Measurements from ENCODE around the gene UCHL5. TPM values are rescaled to one million over a fixed set of nuclear protein-coding genes. Genes with fewer than 3 reads are reported as not detected.

Gene UCHL5
- total RNA-seq, 1 donor from 2014 or later: 24.9 TPM

DNA sequence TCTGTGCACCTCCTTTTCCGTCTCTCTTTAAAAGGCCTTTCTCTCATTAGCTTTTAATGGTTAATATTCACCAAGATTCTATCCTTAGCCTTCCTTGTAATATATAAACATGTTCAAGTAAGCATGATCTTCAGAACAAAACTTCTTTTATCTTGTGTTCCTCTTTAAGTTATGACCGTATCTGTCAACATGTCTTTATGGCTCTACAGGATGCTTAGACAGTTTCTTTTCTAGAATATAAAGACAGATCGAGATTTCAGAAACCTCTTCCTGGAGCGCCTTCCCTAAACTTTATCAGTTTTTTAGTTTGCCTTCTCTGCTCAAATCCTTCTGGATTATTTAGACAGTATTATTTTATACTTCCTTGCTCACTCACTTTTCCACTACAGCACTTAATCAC, 7.4 kb upstream of the UCHL5 start:
- TF ChIP-seq, protein P1, sequence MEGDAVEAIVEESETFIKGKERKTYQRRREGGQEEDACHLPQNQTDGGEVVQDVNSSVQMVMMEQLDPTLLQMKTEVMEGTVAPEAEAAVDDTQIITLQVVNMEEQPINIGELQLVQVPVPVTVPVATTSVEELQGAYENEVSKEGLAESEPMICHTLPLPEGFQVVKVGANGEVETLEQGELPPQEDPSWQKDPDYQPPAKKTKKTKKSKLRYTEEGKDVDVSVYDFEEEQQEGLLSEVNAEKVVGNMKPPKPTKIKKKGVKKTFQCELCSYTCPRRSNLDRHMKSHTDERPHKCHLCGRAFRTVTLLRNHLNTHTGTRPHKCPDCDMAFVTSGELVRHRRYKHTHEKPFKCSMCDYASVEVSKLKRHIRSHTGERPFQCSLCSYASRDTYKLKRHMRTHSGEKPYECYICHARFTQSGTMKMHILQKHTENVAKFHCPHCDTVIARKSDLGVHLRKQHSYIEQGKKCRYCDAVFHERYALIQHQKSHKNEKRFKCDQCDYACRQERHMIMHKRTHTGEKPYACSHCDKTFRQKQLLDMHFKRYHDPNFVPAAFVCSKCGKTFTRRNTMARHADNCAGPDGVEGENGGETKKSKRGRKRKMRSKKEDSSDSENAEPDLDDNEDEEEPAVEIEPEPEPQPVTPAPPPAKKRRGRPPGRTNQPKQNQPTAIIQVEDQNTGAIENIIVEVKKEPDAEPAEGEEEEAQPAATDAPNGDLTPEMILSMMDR (IDR thresholded peaks at IDR 0.05; ENCODE audit: unreplicated experiment): no peak
- H3K9me3 Mint-ChIP-seq (ENCODE audit: unreplicated experiment): no peaks in the 10 kb centered on the region
- no peak overlapping the region for H3K27ac Mint-ChIP-seq (ENCODE audit: unreplicated experiment)
- no peak for DNase-seq (ENCODE audit: low spot score)
- H3K36me3 Mint-ChIP-seq (ENCODE audit: low read depth, unreplicated experiment): peaks cover 19% of the 10 kb centered on the region
- H3K4me1 Mint-ChIP-seq (ENCODE audit: unreplicated experiment): peaks cover 64% of the 10 kb centered on the region
- H3K27me3 Mint-ChIP-seq (ENCODE audit: unreplicated experiment): peaks cover 1% of the 10 kb centered on the region
- no peak overlapping the region for H3K4me3 Mint-ChIP-seq (ENCODE audit: unreplicated experiment)

GRCh38 chr1:193065954-193066353, 6.8 kb upstream of the UCHL5 start:
- H3K9me3 Mint-ChIP-seq (ENCODE audit: unreplicated experiment): no peaks in the 10 kb centered on the region
- H3K36me3 Mint-ChIP-seq (ENCODE audit: low read depth, unreplicated experiment): peaks cover 19% of the 10 kb centered on the region
- TF ChIP-seq, protein P1 (IDR thresholded peaks at IDR 0.05; ENCODE audit: unreplicated experiment): no peak
- no peak for DNase-seq (ENCODE audit: low spot score)
- H3K4me3 Mint-ChIP-seq (ENCODE audit: unreplicated experiment): no peak overlapping the region
- H3K4me1 Mint-ChIP-seq (ENCODE audit: unreplicated experiment): peaks cover 67% of the 10 kb centered on the region
- peak overlapping the region; percentile 33 for H3K27ac Mint-ChIP-seq (ENCODE audit: unreplicated experiment)
- peaks cover 1% of the 10 kb centered on the region for H3K27me3 Mint-ChIP-seq (ENCODE audit: unreplicated experiment)

DNA sequence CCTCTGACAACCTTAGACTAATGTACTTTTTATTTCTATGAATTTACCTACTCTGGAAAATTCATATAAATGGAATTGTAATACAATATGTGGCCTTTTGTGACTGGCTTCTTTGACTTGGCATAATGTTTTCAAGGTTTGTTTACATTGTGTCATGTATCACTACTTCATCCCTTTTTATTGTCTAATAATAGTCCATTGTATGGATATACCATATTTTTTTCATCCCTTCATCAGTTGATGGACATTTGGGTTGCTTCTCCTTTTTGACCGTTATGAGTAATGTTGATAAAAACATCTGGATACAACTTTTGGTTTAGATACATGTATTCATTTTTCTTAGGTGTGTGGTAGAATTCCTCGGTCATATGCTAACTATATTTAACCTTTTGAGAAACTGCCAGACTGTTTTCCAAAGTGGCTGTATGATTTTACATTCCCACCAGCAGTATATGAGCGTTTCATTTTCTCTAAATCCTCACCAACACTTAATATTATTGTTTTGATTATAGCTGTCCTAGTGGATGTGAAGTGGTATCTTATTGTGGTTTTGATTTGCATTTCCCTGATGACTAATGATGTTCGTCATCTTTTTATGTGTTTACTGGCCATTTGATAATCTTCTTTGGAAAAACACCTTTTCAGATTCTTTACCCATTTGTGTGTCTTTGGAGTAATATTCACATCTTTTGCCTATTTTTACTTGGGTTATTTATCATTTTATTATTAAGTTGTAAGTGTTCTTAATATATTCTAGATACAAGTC, 3.7 kb upstream of the UCHL5 start:
- peak overlapping the region; percentile 81 for H3K27ac Mint-ChIP-seq (ENCODE audit: unreplicated experiment)
- peaks cover 20% of the 10 kb centered on the region for H3K36me3 Mint-ChIP-seq (ENCODE audit: low read depth, unreplicated experiment)
- H3K4me3 Mint-ChIP-seq (ENCODE audit: unreplicated experiment): peak overlapping the region; percentile 45
- no peak for DNase-seq (ENCODE audit: low spot score)
- peaks cover 9% of the 10 kb centered on the region for H3K27me3 Mint-ChIP-seq (ENCODE audit: unreplicated experiment)
- no peaks in the 10 kb centered on the region for H3K9me3 Mint-ChIP-seq (ENCODE audit: unreplicated experiment)
- TF ChIP-seq, protein P1 (IDR thresholded peaks at IDR 0.05; ENCODE audit: unreplicated experiment): no peak
- H3K4me1 Mint-ChIP-seq (ENCODE audit: unreplicated experiment): peaks cover 61% of the 10 kb centered on the region

GRCh38 chr1:193060938-193061337, 1.8 kb upstream of the UCHL5 start:
- peak overlapping the region; percentile 100 for H3K4me3 Mint-ChIP-seq (ENCODE audit: unreplicated experiment)
- TF ChIP-seq, protein P1 (IDR thresholded peaks at IDR 0.05; ENCODE audit: unreplicated experiment): no peak
- no peaks in the 10 kb centered on the region for H3K9me3 Mint-ChIP-seq (ENCODE audit: unreplicated experiment)
- no peak for DNase-seq (ENCODE audit: low spot score)
- peaks cover 9% of the 10 kb centered on the region for H3K27me3 Mint-ChIP-seq (ENCODE audit: unreplicated experiment)
- peak overlapping the region; percentile 81 for H3K27ac Mint-ChIP-seq (ENCODE audit: unreplicated experiment)
- H3K4me1 Mint-ChIP-seq (ENCODE audit: unreplicated experiment): peaks cover 50% of the 10 kb centered on the region
- H3K36me3 Mint-ChIP-seq (ENCODE audit: low read depth, unreplicated experiment): peaks cover 20% of the 10 kb centered on the region

DNA sequence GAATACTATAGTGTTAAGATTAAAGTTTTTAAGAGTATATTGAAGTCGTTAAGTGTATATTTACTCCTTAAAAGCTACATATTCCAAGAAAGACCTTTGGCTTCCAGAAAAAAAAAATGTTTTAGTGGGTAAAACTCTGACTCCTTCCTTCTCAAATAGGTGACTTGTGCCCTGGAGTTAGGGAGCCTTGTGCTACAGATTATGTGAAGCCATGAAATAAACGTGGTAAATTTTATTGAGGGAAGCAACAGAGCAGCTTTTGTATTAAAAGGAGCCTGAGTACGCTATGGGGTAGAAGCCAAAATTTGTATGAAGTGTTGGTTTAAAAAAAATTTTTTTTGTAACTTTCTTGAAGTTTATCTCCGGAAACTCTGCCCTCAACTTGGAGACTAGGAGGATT, 1.2 kb upstream of the UCHL5 start:
- TF ChIP-seq, protein P1 (IDR thresholded peaks at IDR 0.05; ENCODE audit: unreplicated experiment): no peak
- peaks cover 8% of the 10 kb centered on the region for H3K27me3 Mint-ChIP-seq (ENCODE audit: unreplicated experiment)
- peaks cover 20% of the 10 kb centered on the region for H3K36me3 Mint-ChIP-seq (ENCODE audit: low read depth, unreplicated experiment)
- peaks cover 44% of the 10 kb centered on the region for H3K4me1 Mint-ChIP-seq (ENCODE audit: unreplicated experiment)
- H3K9me3 Mint-ChIP-seq (ENCODE audit: unreplicated experiment): no peaks in the 10 kb centered on the region
- peak overlapping the region; percentile 100 for H3K4me3 Mint-ChIP-seq (ENCODE audit: unreplicated experiment)
- peak overlapping the region; percentile 43 for H3K27ac Mint-ChIP-seq (ENCODE audit: unreplicated experiment)
- DNase-seq (ENCODE audit: low spot score): no peak
